GM18502 (cell line): Measurements from ENCODE around the gene ALDH3B1.

Experiments
- ATAC-seq: cut with Tn5 transposase; IDR thresholded peaks from one replicate; pipeline ENCODE4 v1.9.1; 2021; ENCODE audit warnings: mild to moderate bottlenecking; ENCODE audit not compliant: unreplicated experiment, poor library complexity

Gene ALDH3B1

DNA sequence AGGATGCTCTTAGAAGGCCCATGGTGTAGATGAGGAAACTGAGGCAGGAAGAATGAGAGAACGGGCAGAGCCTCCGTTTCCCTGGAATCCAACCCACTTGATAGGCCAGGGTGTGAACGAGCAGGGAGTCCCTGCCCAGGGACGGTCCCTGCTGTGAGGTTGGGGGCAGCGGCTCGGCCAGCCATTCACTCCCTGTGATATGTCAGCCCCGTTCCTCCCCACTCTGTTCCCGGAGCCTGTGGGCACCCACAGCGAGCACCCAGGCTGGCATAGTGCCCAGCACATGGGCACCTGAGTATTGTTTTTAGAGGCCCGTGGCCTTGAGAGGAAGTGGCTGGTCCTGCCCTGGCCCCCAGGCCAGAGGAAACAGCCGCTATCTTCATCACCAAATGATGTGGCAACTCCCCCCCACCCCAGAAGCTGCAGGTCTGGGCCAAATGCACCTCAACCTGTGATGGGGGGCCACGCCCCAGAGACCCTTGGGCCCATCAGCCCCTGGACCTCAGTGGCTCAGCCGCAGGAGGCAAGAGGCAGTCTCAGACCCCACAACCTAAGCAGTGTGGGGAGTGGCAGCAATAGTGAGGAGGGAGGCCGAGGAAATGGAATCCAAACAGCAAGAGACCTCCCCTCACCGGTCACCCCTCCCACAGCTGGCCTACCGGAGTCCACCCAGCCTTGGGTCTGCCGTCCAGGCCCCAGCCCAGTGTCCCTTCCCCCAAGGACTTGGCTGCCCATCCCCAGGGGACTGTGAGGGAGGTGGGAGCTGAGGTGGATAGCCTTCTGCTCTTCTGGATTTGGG is 2.1 kb downstream of the ALDH3B1 start:
- no peak for ATAC-seq

DNA sequence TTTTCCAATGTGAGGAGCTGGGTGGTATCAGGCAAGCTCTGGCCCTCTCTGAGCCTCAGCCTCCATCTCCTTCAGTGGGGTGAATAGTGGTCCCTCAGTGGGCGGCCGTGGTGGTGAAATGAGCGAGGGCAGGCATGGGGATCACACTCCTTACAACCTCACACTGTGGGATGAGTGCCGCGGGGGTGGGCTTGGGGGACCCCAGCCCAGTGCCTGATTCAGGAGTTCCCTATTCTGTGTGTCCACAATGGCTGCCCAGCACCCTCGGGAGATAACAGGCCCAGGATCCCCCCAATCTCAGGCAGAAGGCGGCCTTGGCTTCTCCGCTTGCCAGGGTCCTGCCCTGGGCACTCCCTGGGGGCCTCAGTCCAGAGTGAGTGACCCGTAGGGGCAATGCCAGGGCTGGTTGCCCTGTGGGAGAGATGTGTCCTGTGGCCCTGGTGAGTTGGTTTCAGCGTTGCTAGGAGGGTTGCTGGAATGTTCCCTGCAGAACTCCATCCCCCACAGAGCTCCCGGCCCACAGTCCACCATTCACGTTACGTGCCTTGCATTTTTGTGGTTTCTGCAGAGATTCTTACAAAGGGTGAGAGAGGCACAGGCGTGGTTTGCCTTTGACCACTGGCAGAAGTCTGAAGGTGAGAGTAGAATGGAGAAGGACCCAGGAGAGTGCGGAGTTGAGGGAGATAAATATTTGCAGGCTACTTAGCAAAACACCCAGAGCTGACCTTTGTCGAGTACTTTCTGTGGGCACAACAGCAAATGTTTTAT is 2.9 kb downstream of the ALDH3B1 start:
- no peak for ATAC-seq

DNA sequence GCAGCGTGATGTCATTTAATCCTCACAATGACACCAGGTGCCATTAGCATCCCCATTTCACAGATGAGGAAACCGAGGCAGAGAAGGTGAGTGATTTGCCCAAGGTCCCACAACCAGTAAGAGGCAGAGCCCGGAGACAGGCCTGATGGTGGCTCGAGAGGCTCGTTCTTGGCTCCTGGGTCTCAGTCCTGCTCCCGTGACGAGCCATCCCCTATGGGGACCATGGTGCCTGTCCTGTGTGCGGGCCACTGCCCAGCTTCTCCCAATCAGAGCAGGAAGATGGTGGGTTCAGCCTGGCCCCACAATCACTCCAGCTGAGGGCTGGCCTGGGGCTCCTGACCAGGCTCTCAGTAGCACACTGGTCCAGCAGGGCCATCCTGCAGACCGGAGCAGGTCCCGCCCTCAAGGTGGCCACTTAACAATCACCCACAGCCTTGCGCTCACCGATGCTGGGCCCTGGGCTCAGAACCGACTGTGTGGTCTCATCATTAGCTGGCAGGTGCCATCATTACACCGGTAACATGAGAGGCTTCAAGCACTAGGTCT is 3.6 kb downstream of the ALDH3B1 start:
- ATAC-seq = no peak

DNA sequence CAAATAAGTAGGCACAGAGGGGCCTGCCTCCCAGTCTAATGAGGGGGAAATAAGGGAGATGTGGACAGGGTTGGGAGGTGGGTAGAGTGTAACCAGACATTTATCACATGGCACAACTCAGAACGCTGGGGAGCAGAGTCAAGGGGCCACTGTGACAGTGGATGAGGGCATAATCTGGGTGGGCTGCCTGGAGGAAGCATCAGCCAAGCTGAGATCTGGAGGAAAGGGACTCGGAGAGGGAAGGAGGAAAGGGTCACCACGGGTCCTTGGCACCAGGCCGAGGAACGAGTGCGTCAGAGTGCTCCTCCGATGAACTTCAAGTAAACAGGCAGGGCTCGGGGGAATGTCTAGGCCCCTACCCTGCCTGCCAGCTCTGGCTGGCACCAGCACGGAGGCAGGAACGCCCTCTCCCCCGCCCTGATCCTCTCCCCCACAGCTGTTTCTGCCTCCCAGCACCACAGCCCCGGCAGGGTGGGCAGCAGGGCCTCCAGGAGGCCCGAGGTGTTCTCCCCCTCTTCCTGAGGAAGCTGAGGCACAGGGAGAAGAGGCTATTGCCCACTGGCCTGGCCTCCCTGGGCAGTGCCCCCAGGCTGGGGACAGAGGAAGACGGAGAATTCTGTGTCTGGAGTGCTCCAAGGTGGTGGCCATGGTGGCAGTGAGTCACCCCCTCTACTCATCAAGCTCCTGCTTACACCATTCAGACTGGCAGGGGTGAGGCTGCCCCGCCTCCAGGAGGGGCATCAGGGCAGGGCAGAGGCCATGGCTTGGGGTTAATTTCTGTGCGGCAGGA is 4.2 kb downstream of the ALDH3B1 start:
- ATAC-seq = no peak

DNA sequence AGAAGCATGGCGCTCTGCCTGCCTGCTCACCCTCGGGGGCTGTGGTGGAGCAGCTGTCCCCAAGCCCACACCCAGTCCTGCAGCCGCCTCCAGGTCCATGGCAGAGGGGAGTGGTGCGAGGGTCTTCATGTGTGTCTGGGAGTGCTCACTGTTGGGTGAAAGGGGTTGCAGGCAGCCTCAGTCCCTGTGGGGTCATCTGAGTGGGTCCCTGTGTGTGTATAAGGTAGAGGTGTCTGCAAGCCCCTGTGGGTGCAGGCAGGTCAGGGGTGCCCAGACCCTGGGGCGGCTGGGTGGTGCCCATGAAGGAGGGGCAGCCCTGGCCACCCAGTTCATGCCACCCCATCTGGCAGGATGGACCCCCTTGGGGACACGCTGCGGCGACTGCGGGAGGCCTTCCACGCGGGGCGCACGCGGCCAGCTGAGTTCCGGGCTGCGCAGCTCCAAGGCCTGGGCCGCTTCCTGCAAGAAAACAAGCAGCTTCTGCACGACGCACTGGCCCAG is 4.9 kb downstream of the ALDH3B1 start:
- no peak for ATAC-seq

DNA sequence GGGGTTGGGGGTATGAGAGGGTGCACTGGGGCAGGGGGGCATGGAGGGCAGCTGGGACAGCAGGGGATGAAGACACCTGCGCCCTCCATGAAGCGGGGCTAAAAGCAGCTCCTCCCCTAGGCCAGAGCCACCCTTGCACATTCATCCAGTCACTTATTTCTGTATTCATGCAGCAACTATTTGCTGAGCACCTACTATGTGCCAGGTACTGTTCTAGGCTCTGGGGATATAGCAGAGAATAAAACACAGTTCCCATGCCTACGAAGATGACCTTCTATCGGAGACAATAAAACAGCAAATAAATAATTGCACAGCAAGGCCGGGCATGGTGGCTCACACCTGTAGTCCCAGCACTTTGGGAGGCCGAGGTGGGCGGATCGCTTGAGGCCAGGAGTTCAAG is 5.3 kb downstream of the ALDH3B1 start:
- no peak for ATAC-seq

DNA sequence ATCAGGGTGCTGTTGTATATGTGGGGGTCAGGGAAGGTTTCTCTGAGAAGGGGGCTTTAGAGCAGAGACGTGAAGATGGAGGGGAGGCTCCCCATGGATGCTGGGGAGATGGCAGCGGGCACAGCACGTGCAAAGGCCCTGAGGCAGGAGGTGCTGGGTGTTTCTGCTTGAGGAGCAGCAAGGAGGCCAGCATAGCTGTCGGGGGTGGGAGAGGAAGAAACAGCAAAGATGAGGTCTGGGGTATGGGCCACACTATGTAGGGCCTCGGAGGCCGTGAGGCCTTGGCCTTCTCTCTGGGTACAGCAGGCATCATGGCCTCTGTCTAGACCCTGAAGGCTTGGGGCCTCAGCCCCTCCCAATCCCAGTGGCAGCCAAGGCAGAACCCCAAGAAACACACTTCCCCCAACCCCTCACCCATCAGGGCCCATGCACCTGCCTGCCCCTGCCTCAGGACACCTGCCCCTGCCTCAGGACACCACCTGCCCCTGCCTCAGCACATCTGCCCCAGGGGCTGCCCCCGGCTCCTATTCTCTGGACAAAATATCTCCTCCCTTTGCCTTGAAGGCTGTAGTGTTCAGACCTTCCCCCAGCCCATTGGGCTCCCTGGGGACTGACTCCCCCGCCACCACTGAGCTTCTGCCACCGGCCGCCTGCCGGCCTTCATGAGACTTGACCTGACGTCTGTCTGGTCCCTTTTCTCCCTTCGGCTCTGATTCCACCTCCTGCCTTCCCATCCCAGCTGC is 6.2 kb downstream of the ALDH3B1 start:
- ATAC-seq = no peak

DNA sequence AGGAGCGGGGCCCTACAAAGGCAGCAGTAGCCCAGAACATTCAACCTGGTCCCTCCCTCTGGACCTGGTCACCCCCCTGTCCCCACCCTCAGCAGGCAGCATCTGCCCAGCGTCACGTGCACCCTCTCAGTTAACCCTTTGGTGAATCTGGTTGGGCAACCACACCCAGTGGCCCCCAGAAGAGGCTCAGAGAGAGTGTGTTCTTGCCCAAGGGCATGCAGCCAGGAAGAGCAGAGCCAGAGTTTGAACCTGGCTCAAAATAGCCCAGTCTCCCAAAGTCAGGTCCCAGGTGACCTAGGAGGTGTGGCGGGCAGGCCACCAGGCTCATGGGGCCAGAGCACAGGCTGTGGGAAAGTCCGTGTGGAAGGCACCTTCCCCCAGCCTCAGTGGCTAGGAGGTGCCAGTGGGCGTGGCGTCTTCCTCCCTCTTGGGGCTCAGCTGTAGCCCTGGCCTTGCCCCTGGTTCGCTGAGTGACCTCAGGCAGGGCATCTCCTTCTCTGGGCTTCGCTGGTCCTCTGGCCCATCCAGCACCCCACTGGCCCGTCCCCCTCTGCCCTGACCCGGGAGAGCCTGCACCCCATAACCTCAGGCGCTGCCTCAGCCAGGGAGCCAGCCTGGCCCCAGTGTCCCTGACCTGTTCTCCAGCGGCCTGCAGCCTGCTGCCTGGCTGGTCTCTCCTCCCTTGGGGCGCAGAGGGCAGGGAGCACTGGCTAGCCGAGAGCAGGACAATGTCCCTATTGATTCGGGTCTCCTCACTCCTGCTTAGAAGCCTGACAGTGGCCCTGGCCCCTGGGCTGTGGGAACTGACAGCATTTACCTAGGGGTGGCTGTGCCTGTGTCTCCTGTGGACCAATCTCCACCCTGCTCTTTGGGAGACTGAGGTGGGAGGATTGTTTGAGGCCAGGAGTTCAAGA is 7.0 kb downstream of the ALDH3B1 start:
- ATAC-seq = no peak

DNA sequence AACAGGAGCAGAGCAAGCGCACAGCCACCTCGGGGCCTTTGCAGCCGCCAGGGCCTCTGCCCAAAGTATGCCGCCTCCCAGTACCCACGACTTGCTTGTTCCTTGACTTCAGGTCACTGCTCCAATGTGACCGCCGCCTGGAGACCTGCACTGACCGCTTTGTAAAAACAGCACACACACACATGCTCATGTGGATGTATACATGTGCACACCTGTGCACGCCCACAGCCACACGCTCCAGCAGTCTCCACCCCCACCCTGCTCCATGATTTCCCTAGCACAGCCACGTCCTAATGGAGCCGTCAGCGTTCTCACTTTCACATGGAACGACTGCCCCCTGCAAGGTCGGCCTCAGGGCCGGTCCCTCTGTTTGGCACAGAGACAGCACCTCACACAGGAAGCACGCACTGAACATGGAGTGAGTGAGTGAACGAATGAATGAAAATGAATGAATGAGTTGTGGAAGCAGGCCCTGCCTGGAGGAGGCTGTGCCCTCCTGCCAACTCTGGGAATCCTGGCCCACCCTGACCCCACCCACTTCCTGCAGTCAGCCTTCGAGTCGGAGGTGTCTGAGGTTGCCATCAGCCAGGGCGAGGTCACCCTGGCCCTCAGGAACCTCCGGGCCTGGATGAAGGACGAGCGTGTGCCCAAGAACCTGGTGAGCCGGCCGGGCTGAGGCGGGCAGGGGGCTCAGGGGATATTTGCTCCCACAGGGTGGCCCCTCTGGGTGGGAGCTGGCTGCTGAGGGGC is 8.0 kb downstream of the ALDH3B1 start:
- no peak for ATAC-seq

DNA sequence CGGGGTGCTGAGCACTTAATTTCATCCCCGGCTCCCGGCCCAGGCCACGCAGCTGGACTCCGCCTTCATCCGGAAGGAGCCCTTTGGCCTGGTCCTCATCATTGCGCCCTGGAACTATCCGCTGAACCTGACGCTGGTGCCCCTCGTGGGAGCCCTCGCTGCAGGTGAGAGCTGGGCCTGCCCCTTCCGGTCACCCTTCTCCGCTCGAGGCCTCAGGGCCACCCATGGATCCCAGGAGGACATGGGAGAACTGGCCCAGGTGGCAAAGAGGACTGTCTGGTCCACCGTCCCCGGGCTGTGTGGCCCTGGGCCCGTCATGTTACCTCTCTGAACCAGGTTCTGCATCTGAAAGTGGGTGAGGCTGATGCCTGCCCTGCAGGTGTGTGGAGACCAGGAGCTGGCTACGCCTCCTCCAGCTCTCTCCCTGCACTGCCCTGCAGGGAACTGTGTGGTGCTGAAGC is 8.6 kb downstream of the ALDH3B1 start:
- no peak for ATAC-seq

DNA sequence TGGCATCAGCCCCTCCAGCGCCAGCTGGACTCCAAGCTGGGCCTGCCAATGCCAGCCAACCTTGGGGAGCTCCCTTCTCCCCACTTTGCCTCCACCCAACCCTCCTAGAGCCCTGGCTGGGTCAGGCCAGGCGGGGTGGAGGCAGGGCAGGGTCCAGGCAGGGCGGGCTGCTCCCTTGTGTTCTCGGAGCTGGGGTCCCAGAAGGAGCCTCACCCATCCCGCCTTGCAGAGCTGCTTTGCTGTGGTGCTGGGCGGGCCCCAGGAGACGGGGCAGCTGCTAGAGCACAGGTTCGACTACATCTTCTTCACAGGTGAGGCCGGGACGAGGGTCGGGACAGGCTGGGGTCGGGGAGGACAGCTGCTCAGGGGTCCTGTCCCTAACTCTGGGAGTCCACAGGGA is 9.4 kb downstream of the ALDH3B1 start:
- ATAC-seq = no peak

DNA sequence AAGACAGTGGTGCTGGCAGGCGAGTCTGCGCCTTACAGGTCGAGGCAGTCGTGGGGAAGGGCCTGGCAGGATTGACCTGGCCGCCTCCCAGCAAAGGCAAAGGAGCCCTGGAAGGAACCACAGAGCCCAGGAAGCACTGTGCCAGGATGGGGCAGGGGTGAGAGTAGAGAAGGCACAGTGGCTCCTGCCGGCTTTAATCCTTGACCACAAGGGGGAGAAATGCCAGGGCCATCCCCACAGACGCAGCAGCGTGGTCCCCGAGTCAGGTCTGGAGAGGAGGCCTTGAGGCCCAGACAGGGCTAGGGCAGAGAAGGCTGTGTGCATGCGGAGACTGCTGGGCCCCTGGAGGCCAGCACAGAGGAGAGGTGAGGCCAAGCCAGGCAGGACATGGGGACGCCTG is 10.4 kb downstream of the ALDH3B1 start:
- no peak for ATAC-seq

DNA sequence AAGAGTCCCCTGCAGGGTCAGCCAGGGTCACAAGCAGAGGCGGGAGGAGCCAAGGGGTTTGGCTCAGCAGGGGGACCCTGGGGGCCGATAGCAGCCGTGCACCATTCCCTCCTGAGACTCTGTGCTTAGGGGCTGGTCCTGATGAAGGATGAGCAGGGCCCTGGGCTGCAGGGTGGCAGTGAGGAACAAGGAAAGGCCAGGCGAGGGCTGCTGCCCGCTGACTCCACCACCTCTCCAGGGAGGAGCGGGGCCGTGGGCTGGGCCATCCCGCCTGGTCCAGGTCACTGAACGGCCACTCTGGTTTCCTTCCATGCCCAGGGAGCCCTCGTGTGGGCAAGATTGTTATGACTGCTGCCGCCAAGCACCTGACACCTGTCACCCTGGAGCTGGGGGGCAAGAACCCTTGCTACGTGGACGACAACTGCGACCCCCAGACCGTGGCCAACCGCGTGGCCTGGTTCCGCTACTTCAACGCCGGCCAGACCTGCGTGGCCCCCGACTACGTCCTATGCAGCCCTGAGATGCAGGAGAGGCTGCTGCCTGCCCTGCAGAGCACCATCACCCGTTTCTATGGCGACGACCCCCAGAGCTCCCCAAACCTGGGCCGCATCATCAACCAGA is 11.2 kb downstream of the ALDH3B1 start:
- no peak for ATAC-seq

DNA sequence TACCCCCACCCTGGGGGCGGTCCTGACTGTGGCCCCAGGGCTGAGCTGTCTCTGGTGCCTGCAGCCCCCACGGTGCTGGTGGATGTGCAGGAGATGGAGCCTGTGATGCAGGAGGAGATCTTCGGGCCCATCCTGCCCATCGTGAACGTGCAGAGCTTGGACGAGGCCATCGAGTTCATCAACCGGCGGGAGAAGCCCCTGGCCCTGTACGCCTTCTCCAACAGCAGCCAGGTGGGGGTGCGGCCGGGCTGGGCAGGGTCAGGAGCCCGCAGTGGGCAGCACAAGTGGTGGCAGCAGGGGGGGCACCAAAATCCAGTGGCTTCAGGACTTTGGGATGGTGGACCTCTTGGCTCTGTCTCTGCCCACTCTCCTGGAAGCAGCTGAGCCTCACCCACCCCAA is 12.4 kb downstream of the ALDH3B1 start:
- no peak for ATAC-seq

DNA sequence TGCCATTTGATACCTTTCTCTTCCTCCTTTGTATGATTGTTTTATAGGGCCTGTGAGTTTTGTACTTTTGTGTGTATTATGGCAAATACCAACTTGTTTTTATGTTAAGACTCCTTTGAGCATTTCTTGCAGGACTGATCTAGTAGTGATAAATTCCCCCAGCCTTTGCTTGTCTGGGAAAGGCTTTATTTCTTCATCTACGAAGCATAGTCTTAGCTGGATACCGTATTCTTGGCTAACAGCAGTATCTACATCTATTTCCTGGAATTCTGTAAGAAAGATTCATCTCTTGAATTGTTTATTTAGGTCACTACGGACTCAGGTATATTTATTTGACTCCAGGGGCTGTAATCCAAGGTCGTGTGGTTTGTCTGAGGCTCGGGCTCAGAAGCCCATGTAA is 14.4 kb downstream of the ALDH3B1 start:
- no peak for ATAC-seq

DNA sequence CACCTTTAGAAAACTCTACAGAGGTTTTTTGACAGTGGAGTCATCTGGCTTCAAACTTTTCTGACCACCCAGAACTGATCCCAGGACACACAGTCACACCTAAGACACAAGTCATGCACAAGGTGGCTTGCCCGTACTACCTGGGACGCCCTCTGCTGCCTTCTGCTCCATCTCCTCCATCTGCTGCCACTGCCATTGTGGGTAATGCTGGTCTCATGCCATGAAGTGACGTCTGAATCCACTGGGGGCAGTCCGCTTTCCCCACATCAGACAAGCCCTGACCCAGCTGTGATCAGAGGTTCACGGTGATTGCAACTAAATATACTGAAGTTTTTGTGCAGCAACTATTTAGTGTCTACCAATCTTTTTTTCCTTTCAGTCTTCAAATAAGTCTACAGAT is 14.9 kb downstream of the ALDH3B1 start:
- no peak for ATAC-seq

DNA sequence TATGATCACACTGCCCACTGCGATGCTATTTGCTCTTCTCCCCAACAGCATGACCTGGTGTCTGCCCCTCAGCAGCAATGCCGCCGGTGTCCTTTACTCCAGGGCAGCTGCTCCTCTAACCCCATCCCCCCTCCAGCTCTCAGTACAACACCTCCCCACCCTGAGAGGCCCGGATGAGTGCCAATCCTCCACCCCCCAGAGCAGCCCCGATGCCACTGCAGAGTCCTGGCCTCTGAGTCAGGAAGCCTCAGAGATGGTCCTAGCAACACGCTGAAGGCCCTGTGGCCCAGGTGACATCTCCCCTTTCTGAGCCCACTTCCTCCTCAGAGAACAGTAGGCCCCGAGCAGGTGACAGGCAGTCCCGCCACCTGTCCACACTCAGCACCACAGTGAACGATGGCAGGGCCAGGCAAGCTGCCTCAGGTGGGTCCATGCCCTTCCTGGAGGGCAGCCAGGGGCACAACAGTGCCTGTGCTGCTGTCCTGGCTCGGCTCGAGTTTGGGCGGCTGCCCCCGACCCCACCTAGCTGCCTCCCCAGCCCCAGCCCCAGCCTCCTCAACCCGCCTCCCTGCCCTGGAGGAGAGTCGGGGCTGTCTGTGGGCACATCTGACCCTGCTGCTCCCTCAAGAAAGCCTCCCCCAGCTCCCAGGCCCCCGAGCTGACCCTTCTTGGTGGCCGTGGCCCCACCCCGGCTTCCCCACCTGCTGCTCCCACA is 16.4 kb downstream of the ALDH3B1 start:
- no peak for ATAC-seq
